ENCODE measurements around the gene TACC2. TPM values are rescaled to one million over a fixed set of nuclear protein-coding genes. Genes with fewer than 3 reads are reported as not detected.

Gene TACC2
- total and polyA plus RNA-seq, 2 experiments from 2014 or later, result 30.8 to 35.9 TPM

DNA sequence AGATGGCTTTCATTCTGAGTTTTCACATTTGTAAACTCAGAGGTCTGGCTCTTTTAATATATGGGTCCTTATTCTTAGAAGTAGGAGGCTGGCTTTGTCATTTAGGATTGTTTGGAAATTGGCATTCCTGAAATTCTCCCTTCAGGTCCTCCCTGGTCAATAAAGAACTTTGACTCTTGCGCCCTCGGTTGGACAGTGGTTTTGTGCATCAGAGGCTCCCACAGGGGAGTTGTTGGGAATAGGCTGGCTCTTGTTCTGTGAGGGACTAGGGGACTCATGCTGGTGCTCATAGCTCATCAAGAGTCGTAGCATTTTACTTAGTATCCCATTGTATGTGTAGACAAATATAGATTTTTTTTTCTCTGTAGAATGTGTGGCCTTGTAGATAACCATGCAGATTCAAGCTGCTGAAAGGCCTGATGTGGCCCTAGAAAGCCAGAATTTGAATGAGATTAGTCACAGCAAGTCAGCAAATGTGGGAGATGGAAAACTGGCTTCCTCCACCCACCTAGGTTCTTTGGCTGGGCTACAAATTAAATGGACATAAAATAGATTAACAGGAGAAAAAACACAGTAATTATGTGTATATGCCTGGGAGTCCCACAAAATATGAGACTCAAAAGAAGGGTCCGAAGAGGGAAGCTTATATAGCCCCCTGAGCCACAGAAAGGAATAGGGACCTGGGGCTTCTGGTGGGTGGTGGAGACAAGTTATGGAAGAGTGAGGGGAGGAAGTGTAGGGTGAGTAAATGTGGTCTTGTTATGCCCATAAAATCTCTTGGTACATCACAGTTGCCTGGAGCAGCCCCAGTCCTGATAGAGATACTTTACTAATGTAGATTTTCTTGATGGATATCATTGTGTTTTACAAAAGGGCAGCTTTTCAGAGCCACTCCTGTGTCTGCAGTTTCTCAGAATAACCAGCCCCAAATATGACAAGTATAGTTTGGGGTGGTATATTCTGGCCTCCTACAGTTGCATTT lies 187.6 kb downstream of the TACC2 start (continued):
- TF ChIP-seq, protein P1, sequence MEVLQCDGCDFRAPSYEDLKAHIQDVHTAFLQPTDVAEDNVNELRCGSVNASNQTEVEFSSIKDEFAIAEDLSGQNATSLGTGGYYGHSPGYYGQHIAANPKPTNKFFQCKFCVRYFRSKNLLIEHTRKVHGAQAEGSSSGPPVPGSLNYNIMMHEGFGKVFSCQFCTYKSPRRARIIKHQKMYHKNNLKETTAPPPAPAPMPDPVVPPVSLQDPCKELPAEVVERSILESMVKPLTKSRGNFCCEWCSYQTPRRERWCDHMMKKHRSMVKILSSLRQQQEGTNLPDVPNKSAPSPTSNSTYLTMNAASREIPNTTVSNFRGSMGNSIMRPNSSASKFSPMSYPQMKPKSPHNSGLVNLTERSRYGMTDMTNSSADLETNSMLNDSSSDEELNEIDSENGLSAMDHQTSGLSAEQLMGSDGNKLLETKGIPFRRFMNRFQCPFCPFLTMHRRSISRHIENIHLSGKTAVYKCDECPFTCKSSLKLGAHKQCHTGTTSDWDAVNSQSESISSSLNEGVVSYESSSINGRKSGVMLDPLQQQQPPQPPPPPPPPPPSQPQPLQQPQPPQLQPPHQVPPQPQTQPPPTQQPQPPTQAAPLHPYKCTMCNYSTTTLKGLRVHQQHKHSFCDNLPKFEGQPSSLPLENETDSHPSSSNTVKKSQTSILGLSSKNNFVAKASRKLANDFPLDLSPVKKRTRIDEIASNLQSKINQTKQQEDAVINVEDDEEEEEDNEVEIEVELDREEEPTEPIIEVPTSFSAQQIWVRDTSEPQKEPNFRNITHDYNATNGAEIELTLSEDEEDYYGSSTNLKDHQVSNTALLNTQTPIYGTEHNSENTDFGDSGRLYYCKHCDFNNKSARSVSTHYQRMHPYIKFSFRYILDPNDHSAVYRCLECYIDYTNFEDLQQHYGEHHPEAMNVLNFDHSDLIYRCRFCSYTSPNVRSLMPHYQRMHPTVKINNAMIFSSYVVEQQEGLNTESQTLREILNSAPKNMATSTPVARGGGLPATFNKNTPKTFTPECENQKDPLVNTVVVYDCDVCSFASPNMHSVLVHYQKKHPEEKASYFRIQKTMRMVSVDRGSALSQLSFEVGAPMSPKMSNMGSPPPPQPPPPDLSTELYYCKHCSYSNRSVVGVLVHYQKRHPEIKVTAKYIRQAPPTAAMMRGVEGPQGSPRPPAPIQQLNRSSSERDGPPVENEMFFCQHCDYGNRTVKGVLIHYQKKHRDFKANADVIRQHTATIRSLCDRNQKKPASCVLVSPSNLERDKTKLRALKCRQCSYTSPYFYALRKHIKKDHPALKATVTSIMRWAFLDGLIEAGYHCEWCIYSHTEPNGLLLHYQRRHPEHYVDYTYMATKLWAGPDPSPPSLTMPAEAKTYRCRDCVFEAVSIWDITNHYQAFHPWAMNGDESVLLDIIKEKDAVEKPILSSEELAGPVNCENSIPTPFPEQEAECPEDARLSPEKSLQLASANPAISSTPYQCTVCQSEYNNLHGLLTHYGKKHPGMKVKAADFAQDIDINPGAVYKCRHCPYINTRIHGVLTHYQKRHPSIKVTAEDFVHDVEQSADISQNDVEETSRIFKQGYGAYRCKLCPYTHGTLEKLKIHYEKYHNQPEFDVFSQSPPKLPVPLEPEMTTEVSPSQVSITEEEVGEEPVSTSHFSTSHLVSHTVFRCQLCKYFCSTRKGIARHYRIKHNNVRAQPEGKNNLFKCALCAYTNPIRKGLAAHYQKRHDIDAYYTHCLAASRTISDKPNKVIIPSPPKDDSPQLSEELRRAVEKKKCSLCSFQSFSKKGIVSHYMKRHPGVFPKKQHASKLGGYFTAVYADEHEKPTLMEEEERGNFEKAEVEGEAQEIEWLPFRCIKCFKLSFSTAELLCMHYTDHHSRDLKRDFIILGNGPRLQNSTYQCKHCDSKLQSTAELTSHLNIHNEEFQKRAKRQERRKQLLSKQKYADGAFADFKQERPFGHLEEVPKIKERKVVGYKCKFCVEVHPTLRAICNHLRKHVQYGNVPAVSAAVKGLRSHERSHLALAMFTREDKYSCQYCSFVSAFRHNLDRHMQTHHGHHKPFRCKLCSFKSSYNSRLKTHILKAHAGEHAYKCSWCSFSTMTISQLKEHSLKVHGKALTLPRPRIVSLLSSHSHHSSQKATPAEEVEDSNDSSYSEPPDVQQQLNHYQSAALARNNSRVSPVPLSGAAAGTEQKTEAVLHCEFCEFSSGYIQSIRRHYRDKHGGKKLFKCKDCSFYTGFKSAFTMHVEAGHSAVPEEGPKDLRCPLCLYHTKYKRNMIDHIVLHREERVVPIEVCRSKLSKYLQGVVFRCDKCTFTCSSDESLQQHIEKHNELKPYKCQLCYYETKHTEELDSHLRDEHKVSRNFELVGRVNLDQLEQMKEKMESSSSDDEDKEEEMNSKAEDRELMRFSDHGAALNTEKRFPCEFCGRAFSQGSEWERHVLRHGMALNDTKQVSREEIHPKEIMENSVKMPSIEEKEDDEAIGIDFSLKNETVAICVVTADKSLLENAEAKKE (CRISPR knock-in tag; IDR thresholded peaks at IDR 0.05), result no peak
- TF ChIP-seq, protein P2, sequence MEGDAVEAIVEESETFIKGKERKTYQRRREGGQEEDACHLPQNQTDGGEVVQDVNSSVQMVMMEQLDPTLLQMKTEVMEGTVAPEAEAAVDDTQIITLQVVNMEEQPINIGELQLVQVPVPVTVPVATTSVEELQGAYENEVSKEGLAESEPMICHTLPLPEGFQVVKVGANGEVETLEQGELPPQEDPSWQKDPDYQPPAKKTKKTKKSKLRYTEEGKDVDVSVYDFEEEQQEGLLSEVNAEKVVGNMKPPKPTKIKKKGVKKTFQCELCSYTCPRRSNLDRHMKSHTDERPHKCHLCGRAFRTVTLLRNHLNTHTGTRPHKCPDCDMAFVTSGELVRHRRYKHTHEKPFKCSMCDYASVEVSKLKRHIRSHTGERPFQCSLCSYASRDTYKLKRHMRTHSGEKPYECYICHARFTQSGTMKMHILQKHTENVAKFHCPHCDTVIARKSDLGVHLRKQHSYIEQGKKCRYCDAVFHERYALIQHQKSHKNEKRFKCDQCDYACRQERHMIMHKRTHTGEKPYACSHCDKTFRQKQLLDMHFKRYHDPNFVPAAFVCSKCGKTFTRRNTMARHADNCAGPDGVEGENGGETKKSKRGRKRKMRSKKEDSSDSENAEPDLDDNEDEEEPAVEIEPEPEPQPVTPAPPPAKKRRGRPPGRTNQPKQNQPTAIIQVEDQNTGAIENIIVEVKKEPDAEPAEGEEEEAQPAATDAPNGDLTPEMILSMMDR (conservative IDR thresholded peaks at IDR 0.05; ENCODE audit: low read depth in 2 of 2), result peak in 1 of 2 experiments; percentile 34; a peak in 1 of 4 replicates
- no peak for TF ChIP-seq STAT1 (IDR thresholded peaks at IDR 0.05; ENCODE audit: unreplicated experiment)
- no peak for TF ChIP-seq NANOG (IDR thresholded peaks at IDR 0.05; ENCODE audit: borderline replicate concordance)
- TF ChIP-seq JUNB (IDR thresholded peaks at IDR 0.05; ENCODE audit: unreplicated experiment), result no peak
- TF ChIP-seq, protein P3, sequence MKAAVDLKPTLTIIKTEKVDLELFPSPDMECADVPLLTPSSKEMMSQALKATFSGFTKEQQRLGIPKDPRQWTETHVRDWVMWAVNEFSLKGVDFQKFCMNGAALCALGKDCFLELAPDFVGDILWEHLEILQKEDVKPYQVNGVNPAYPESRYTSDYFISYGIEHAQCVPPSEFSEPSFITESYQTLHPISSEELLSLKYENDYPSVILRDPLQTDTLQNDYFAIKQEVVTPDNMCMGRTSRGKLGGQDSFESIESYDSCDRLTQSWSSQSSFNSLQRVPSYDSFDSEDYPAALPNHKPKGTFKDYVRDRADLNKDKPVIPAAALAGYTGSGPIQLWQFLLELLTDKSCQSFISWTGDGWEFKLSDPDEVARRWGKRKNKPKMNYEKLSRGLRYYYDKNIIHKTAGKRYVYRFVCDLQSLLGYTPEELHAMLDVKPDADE (IDR thresholded peaks at IDR 0.05), result no peak
